PC-9 (cell line): ENCODE data around the gene SMOC2. TPM values are rescaled to one million over a fixed set of nuclear protein-coding genes. Genes with fewer than 3 reads are reported as not detected.

Experiments
- BruUV-seq: library from RNA; stranded (reverse); fragments of 400-500 nt; replicated peaks from 2 replicates; lab custom pipeline; 2021; lab: Mats Ljungman, UMichigan
- CTCF ChIA-PET: fragments of 300-600 bp; sonication (Branson Sonifier 250); formaldehyde crosslinking; loops from one replicate; lab custom pipeline; 2022; ENCODE audit warnings: antibody characterized with exemption; lab: Charles Lee
- POLR2A ChIA-PET: fragments of 300-600 bp; sonication (Branson Sonifier 250); formaldehyde crosslinking; loops from one replicate; lab custom pipeline; 2022; ENCODE audit warnings: antibody characterized with exemption; ENCODE audit not compliant: unreplicated experiment; lab: Charles Lee
- DNase-seq, 2 experiments: peaks; one replicate each; pipeline versions ENCODE4 v3.0.0 to v3.0.0-alpha.2; 2015 to 2022; ENCODE audit warnings: mixed read lengths in 1 of 2
- H2AFZ ChIP-seq: fragments of 200-600 bp; sonication (generic); 2 replicates; pipeline ENCODE4 v1.8.1; 2017; ENCODE audit warnings: antibody characterized with exemption
- H3F3A ChIP-seq: fragments of 200-600 bp; sonication (generic); 2 replicates; pipeline ENCODE4 v1.8.1; 2017; ENCODE audit warnings: antibody characterized with exemption, mild to moderate bottlenecking, low read depth; ENCODE audit not compliant: insufficient read depth
- H3K27ac ChIP-seq: fragments of 200-600 bp; sonication (generic); 2 replicates; pipeline ENCODE4 v1.6.1; 2016; ENCODE audit warnings: mixed run types
- H3K27me3 ChIP-seq: fragments of 200-600 bp; sonication (generic); 2 replicates; pipeline ENCODE4 v1.6.1; 2016; ENCODE audit warnings: low read depth, mixed run types; ENCODE audit not compliant: insufficient read depth
- H3K36me3 ChIP-seq: fragments of 200-600 bp; sonication (generic); 2 replicates; pipeline ENCODE4 v1.6.1; 2016; ENCODE audit warnings: low read depth, mixed run types
- H3K4me1 ChIP-seq: fragments of 200-600 bp; sonication (generic); replicated peaks from 2 replicates; pipeline ENCODE4 v1.6.1; 2016; ENCODE audit warnings: mixed run types; ENCODE audit not compliant: insufficient read depth
- H3K4me2 ChIP-seq: fragments of 200-600 bp; sonication (generic); 2 replicates; pipeline ENCODE4 v1.6.1; 2017; ENCODE audit warnings: mixed run types
- H3K4me3 ChIP-seq: fragments of 200-600 bp; sonication (generic); 2 replicates; pipeline ENCODE4 v1.6.1; 2016; ENCODE audit warnings: mixed run types
- H3K79me2 ChIP-seq: fragments of 200-600 bp; sonication (generic); 2 replicates; pipeline ENCODE4 v1.6.1; 2017; ENCODE audit warnings: low read depth, mixed run types
- H3K9me2 ChIP-seq: fragments of 200-600 bp; sonication (generic); 2 replicates; pipeline ENCODE4 v1.8.1; 2017; ENCODE audit warnings: mild to moderate bottlenecking; ENCODE audit not compliant: insufficient read depth
- H3K9me3 ChIP-seq: fragments of 200-600 bp; sonication (generic); 2 replicates; pipeline ENCODE4 v1.8.1; 2016; ENCODE audit warnings: low read depth; ENCODE audit not compliant: insufficient read depth
- H4K20me1 ChIP-seq: fragments of 200-600 bp; sonication (generic); 2 replicates; pipeline ENCODE4 v1.8.1; 2017; ENCODE audit not compliant: insufficient read depth
- EZH2 ChIP-seq: fragments of 200-600 bp; sonication (generic); IDR thresholded peaks from 2 replicates; pipeline ENCODE4 v1.8.0; 2017; ENCODE audit warnings: antibody characterized with exemption, low read depth
- intact Hi-C: fragments of 100-400 bp; cut with micrococcal nuclease; formaldehyde crosslinking; loops from one replicate; pipeline ENCODE4 v1.10.0; 2022; ENCODE audit not compliant: unreplicated experiment
- total RNA-seq: library from RNA; stranded (reverse); gene quantifications from 2 replicates; pipeline ENCODE4 v1.2.3, GENCODE V29; 2021
- TF ChIP-seq, protein P1 (sequence below): fragments of 200-600 bp; sonication (generic); conservative IDR thresholded peaks from 2 replicates; pipeline ENCODE4 v1.6.1; 2017; ENCODE audit warnings: mixed run types, antibody characterized with exemption, mild to moderate bottlenecking, moderate library complexity

SMOC2 gene
- total RNA-seq, 1 experiment from 2014 or later = not detected

- peaks cover 4% of the 10 kb centered on the region; the same call in 1 of the 2 replicates for H3K4me1 ChIP-seq
- H4K20me1 ChIP-seq = no peaks in the 10 kb centered on the region
- no peaks in the 10 kb centered on the region for H3K79me2 ChIP-seq
- H3F3A ChIP-seq = no peaks in the 10 kb centered on the region
- H3K4me3 ChIP-seq = no peak overlapping the region
- no peaks in the 10 kb centered on the region for H3K9me2 ChIP-seq
- no peak overlapping the region for H2AFZ ChIP-seq
- no peak for TF ChIP-seq EZH2
- TF ChIP-seq, protein P1, sequence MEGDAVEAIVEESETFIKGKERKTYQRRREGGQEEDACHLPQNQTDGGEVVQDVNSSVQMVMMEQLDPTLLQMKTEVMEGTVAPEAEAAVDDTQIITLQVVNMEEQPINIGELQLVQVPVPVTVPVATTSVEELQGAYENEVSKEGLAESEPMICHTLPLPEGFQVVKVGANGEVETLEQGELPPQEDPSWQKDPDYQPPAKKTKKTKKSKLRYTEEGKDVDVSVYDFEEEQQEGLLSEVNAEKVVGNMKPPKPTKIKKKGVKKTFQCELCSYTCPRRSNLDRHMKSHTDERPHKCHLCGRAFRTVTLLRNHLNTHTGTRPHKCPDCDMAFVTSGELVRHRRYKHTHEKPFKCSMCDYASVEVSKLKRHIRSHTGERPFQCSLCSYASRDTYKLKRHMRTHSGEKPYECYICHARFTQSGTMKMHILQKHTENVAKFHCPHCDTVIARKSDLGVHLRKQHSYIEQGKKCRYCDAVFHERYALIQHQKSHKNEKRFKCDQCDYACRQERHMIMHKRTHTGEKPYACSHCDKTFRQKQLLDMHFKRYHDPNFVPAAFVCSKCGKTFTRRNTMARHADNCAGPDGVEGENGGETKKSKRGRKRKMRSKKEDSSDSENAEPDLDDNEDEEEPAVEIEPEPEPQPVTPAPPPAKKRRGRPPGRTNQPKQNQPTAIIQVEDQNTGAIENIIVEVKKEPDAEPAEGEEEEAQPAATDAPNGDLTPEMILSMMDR = no peak
- CTCF ChIA-PET = no interaction called here
- intact Hi-C loops = loop anchor here (2.0 kb wide), 1 partner anchor 269 kb away; no protein-coding TSS in a partner anchor
- H3K9me3 ChIP-seq = no peaks in the 10 kb centered on the region
- no peak overlapping the region for H3K27ac ChIP-seq
- no TSS peak for BruUV-seq
- H3K27me3 ChIP-seq = no peaks in the 10 kb centered on the region
- H3K36me3 ChIP-seq = no peaks in the 10 kb centered on the region
- DNase-seq = no peak
- no peak overlapping the region for H3K4me2 ChIP-seq
- POLR2A ChIA-PET = no interaction called here
Measured at GRCh38 chr6:168615837-168616236, 174.9 kb downstream of the SMOC2 start.

GRCh38 chr6:168616816-168617765 is 176.1 kb downstream of the SMOC2 start:
- TF ChIP-seq, protein P1 = peak; percentile 65
- TF ChIP-seq EZH2 = no peak
- ChIA-PET CTCF (no interaction called here), POLR2A (interaction anchor here (0.7 kb wide), 1 partner anchor 250 kb away, joined by 5 read pairs; no protein-coding TSS in a partner anchor)
- H3K27me3 ChIP-seq = no peaks in the 10 kb centered on the region
- intact Hi-C loops = loop anchor here (2.0 kb wide), 1 partner anchor 268 kb away; no protein-coding TSS in a partner anchor
- no peak overlapping the region for H3K4me2 ChIP-seq
- H3K9me3 ChIP-seq = no peaks in the 10 kb centered on the region
- no peak overlapping the region for H3K4me3 ChIP-seq
- BruUV-seq = no TSS peak
- H4K20me1 ChIP-seq = no peaks in the 10 kb centered on the region
- no peaks in the 10 kb centered on the region for H3F3A ChIP-seq
- H3K27ac ChIP-seq = no peak overlapping the region
- no peaks in the 10 kb centered on the region for H3K79me2 ChIP-seq
- peak in 1 of 2 experiments; percentile 29 for DNase-seq
- no peaks in the 10 kb centered on the region for H3K36me3 ChIP-seq
- no peak overlapping the region for H2AFZ ChIP-seq
- H3K4me1 ChIP-seq = peaks cover 4% of the 10 kb centered on the region; the same call in 1 of the 2 replicates
- H3K9me2 ChIP-seq = no peaks in the 10 kb centered on the region

- no peak for DNase-seq
- Histone ChIP-seq H3K9me2 (no peaks in the 10 kb centered on the region), H3K4me2 (no peak overlapping the region), H3K9me3 (no peaks in the 10 kb centered on the region), H3K27ac (no peak overlapping the region), H3K27me3 (no peaks in the 10 kb centered on the region), H3K4me1 (peaks cover 4% of the 10 kb centered on the region; the same call in 1 of the 2 replicates), H3F3A (no peaks in the 10 kb centered on the region), H3K36me3 (no peaks in the 10 kb centered on the region), H3K79me2 (no peaks in the 10 kb centered on the region), H2AFZ (no peak overlapping the region), H4K20me1 (no peaks in the 10 kb centered on the region), H3K4me3 (no peak overlapping the region)
- no peak for TF ChIP-seq EZH2
- TF ChIP-seq, protein P1 = no peak
- POLR2A ChIA-PET = no interaction called here
- no TSS peak for BruUV-seq
- CTCF ChIA-PET = no interaction called here
- intact Hi-C loops = no loop called here
Measured at GRCh38 chr6:168618546-168619315, 177.7 kb downstream of the SMOC2 start.
